Cardiac muscle cell (in vitro differentiated cells and primary cell): Measurements from ENCODE around the gene SNX6. TPM values are rescaled to one million over a fixed set of nuclear protein-coding genes. Genes with fewer than 3 reads are reported as not detected.
A peak's percentile ranks its signal among the peaks of the same experiment; 100 is the strongest.

Experiments
- DNase-seq, 2 donors: peaks; one replicate each; pipeline versions ENCODE4 v3.0.0 to v3.0.0-alpha.2; 2010 to 2017; ENCODE audit warnings: low read depth in 1 of 2, low spot score in 1 of 2
- H3K27ac ChIP-seq: fragments of 200-600 bp; sonication (generic); 2 replicates; pipeline ENCODE4 v1.5.1; 2016
- H3K27me3 ChIP-seq: fragments of 200-600 bp; sonication (generic); 2 replicates; pipeline ENCODE4 v1.6.0; 2016; ENCODE audit warnings: control low read depth
- H3K36me3 ChIP-seq: fragments of 200-600 bp; sonication (generic); 2 replicates; pipeline ENCODE4 v1.5.1; 2016; ENCODE audit warnings: control low read depth
- H3K4me1 ChIP-seq: fragments of 200-600 bp; sonication (generic); 2 replicates; pipeline ENCODE4 v1.8.1; 2017; ENCODE audit warnings: low read depth, mild to moderate bottlenecking, mixed run types
- H3K4me3 ChIP-seq: fragments of 200-600 bp; sonication (generic); 2 replicates; pipeline ENCODE4 v1.5.1; 2016; ENCODE audit warnings: mild to moderate bottlenecking
- H3K9me3 ChIP-seq: fragments of 200-600 bp; sonication (generic); 2 replicates; pipeline ENCODE4 v1.5.1; 2017; ENCODE audit warnings: low read depth, mild to moderate bottlenecking, control low read depth
- polyA plus RNA-seq: library from polyadenylated mRNA; unstranded; fragments of >200 nt; fragmentation: Nextera tagmentation; extraction: Ambion mirVana; gene quantifications from 2 replicates; pipeline ENCODE4 v1.2.1, GENCODE V29; 2016
- total RNA-seq: library from RNA; depleted of rRNA; stranded (reverse); fragments of >200 nt; gene quantifications from 2 replicates; pipeline ENCODE4 v1.2.3, GENCODE V29; 2016
- TF ChIP-seq, protein P1 (sequence below): IDR thresholded peaks from 2 replicates; pipeline ENCODE4 v1.5.1; 2012; ENCODE audit warnings: low read depth, mild to moderate bottlenecking, low read length

Gene SNX6
- total RNA-seq (95.1 and 139 TPM in 2 replicates), polyA plus RNA-seq (83.1 and 108 TPM in 2 replicates)

DNA sequence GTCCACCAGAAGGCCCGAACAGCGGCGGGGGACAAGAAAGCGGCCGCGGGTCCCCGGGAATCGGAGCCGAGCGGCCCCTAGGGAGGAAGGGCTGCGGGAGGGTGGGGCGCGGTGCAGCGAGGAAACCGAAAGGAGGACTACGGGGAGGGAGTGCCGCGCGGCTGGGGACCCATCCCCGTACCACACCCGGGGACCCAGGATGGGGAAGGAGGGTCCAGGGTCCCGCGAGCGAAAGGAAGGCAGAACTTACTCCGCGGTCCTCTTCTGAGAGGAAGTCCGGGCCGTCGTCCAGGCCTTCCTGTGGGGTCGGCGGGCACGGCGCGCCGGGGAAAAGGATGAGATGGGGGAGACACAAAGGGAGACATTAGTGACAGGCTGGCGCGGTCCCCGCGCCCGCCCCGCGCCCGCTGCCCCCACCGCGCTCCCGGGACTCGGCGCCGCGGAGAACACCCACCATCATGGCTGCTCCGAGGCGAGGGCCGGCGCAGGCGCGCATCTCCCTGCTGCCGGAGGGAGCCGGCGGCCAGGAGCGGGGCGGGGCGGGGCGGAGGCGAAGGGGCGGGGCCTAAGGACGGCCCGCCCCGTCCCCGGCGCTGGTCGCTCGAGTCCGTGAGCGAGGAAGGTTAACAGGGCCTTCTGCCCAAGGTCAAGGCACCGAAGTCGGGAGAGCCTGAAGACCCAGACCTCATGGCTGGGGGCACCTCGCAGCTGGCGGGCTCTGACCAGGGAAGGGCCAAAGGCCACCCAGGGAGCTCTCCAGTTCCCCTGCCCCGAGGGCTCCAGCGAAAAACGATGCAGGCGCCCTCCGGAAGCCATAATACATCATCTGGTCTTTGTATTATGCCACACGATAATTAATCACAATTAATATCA is at the start of gene SNX6:
Gene SNX6, minus strand, starts transcription at position 492 of the 873 bp plus-strand sequence. Its CDS starts 32 bp downstream, at position 460.
- peak within 1 kb of the TSS; percentile 96 for H3K4me3 ChIP-seq
- H3K36me3 ChIP-seq: no peaks in the 10 kb centered on the region
- peak within 1 kb of the TSS; percentile 79 for H3K27ac ChIP-seq
- TF ChIP-seq, protein P1, sequence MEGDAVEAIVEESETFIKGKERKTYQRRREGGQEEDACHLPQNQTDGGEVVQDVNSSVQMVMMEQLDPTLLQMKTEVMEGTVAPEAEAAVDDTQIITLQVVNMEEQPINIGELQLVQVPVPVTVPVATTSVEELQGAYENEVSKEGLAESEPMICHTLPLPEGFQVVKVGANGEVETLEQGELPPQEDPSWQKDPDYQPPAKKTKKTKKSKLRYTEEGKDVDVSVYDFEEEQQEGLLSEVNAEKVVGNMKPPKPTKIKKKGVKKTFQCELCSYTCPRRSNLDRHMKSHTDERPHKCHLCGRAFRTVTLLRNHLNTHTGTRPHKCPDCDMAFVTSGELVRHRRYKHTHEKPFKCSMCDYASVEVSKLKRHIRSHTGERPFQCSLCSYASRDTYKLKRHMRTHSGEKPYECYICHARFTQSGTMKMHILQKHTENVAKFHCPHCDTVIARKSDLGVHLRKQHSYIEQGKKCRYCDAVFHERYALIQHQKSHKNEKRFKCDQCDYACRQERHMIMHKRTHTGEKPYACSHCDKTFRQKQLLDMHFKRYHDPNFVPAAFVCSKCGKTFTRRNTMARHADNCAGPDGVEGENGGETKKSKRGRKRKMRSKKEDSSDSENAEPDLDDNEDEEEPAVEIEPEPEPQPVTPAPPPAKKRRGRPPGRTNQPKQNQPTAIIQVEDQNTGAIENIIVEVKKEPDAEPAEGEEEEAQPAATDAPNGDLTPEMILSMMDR: no peak
- DNase-seq: peak; percentile 85 to 86
- no peaks in the 10 kb centered on the region for H3K9me3 ChIP-seq
- no peaks in the 10 kb centered on the region for H3K27me3 ChIP-seq
- H3K4me1 ChIP-seq: peaks cover 4% of the 10 kb centered on the region

DNA sequence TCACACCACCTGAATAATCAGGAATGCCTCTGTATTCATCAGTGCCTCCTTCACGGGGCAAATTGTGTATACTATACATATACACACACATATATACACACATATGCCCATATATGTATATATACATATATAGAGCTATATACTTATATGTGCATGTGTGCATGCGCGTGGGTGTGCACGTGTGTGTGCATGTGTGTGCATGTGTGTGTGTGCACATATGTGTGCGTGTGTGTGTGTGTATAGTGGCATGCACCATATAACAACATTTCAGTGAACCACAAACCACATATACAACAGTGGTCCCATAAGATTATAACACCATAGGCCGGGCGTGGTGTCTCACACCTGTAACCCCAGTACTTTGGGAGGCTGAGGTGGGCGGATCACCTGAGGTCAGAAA is 48.8 kb upstream of the SNX6 start:
- H3K27me3 ChIP-seq: no peaks in the 10 kb centered on the region
- H3K4me1 ChIP-seq: no peaks in the 10 kb centered on the region
- H3K4me3 ChIP-seq: no peak overlapping the region
- H3K36me3 ChIP-seq: no peaks in the 10 kb centered on the region
- TF ChIP-seq, protein P1: no peak
- no peak overlapping the region for H3K27ac ChIP-seq
- H3K9me3 ChIP-seq: no peaks in the 10 kb centered on the region
- DNase-seq: no peak

DNA sequence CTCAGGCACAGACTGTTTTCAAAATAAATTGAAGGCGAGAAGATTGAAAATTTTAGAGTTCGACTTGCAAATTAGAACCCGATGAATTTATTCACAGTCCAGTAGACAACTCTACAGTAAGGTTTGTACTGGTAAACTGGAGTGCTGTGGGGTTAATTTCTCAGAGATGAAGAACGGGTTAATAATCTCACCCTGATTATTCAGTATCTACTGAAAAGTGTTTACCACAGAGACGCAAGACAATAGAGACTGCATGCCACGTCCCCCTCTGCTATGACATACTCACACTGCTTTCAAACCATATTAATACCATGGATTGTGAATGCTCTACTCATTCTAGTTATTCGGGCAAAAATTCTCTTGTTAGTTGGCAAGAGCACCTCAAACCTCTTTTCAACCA is 48.4 kb upstream of the SNX6 start:
- Histone ChIP-seq H3K27me3 (no peaks in the 10 kb centered on the region), H3K9me3 (no peaks in the 10 kb centered on the region), H3K4me3 (no peak overlapping the region), H3K36me3 (no peaks in the 10 kb centered on the region), H3K27ac (no peak overlapping the region), H3K4me1 (no peaks in the 10 kb centered on the region)
- peak in 1 of 2 donors; percentile 40 for DNase-seq
- TF ChIP-seq, protein P1: no peak

DNA sequence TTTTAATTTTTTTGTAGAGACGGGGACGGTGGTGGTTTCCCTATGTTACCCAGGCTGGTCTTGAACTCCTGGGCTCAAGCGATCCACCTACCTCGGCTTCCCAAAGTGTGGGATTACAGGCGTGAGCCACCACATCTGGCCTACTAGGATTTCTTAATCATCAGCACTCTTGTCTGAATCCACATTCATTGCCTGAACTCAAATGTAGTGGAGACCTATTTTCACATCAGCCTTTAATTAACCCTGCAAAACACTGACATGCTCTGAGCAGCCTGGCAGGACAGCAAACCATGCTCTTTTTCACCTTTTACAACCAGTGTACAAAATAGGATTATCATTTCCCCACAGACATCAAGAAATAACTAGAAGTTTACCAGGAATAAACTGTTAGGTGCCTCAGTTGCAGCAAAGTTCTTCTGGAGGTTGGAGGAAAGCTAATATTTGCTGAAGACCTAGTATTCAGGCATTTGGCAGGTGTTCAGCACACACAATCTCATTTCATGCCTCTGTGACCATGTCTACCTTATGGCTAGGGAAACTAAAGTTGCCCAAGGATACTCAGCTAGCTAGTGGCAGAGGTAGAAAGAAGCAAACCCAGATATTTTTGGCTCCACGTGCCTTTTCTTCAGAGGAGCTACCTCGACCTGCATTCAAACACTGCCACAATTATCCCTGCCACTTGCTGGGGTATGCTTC is 46.7 kb upstream of the SNX6 start:
- no peak overlapping the region for H3K27ac ChIP-seq
- no peak overlapping the region for H3K4me3 ChIP-seq
- H3K4me1 ChIP-seq: no peaks in the 10 kb centered on the region
- H3K27me3 ChIP-seq: no peaks in the 10 kb centered on the region
- no peaks in the 10 kb centered on the region for H3K9me3 ChIP-seq
- no peaks in the 10 kb centered on the region for H3K36me3 ChIP-seq
- DNase-seq: no peak
- TF ChIP-seq, protein P1: no peak

DNA sequence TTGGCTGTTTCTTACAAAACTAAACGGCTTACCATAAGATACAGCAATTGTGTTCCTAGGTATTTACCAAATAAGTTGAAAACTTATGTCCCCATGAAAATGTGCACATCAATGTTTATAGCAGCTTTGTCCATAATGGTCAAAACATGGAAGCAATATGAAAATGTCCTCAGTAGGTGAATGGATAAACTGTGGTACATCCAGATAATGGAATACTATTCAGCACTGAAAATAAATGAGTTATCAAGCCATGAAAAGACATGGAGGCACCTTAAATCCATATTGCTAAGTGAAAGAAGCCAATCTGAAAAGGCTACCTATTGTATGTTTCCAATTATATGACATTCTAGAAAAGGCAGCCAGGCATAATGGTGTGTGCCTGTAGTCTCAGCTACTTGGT is 43.8 kb upstream of the SNX6 start:
- no peaks in the 10 kb centered on the region for H3K27me3 ChIP-seq
- DNase-seq: no peak
- TF ChIP-seq, protein P1: no peak

More for the DNA sequence above, 43.8 kb upstream of the SNX6 start:
- Histone ChIP-seq H3K4me3 (no peak overlapping the region), H3K27ac (no peak overlapping the region), H3K36me3 (no peaks in the 10 kb centered on the region), H3K9me3 (no peaks in the 10 kb centered on the region), H3K4me1 (no peaks in the 10 kb centered on the region)
